Measurements from ENCODE around the gene STAB1.

- TF ChIP-seq, protein P1, sequence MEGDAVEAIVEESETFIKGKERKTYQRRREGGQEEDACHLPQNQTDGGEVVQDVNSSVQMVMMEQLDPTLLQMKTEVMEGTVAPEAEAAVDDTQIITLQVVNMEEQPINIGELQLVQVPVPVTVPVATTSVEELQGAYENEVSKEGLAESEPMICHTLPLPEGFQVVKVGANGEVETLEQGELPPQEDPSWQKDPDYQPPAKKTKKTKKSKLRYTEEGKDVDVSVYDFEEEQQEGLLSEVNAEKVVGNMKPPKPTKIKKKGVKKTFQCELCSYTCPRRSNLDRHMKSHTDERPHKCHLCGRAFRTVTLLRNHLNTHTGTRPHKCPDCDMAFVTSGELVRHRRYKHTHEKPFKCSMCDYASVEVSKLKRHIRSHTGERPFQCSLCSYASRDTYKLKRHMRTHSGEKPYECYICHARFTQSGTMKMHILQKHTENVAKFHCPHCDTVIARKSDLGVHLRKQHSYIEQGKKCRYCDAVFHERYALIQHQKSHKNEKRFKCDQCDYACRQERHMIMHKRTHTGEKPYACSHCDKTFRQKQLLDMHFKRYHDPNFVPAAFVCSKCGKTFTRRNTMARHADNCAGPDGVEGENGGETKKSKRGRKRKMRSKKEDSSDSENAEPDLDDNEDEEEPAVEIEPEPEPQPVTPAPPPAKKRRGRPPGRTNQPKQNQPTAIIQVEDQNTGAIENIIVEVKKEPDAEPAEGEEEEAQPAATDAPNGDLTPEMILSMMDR (IDR thresholded peaks at IDR 0.05; ENCODE audit: insufficient read depth, low read length), result no peak
- no peak for TF ChIP-seq POLR2AphosphoS5 (IDR thresholded peaks at IDR 0.05; ENCODE audit: low read depth)
These were observed 68.8 kb downstream of the STAB1 start for GRCh38 chr3:52563984-52564383.

Measured in HL-60 (cell line).